GM18873 (cell line): Measurements from ENCODE around the gene PURA.

Source experiments
- ATAC-seq: cut with Tn5 transposase; IDR thresholded peaks from one replicate; pipeline ENCODE4 v1.9.1; 2021; ENCODE audit warnings: mild to moderate bottlenecking, moderate library complexity, moderate number of reproducible peaks; ENCODE audit not compliant: unreplicated experiment, low FRiP score

The PURA gene

DNA sequence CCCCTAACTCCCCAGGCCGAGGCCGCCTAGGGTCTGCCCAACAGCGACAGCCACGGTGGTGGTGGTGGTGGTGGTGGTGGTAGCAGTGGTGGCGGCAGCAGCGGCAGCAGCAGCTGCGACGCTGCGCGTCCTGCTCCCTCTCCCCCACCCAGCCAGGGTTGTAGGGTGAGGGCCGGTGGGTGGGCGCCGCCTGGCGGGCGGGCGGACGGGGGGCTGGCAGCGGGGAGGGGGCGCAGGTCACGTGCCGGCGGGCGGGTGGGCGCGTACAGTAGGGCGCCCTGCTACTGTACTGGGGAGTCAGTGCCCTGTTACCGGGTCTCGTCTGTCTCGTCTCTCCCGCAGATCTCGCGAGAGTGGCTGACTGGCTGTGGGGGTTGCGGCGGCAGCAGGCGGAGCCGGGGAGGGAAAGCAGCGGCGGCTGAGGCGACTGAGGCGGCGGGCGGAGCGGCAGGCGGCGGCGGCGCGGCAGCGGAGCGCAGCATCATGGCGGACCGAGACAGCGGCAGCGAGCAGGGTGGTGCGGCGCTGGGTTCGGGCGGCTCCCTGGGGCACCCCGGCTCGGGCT, at the start of gene PURA:
PURA (plus strand) TSS at position 411 of the 565 bp plus-strand sequence; CDS start at position 484, 73 bp downstream.
- ATAC-seq: peak; percentile 70

- ATAC-seq: no peak
These were observed 41.1 kb upstream of the PURA start for GRCh38 chr5:140072812-140073211.

DNA sequence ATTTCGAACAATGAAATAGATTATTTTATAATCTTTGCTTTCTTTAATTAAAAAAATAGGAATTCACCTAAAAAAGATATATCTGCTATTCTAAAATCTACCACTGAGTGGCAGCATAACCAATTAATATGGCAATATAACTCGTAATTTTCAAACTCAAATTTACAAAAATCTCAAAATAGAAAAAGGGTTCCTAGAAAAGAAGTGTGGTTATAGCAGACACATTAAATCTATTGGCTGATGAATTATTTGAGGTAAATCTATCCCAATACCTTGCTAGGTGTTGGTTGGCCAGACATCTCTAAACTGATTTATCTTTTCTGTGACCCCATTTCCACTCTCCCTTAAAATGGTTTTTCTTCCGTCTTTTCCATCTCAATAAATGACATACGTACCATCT, 40.6 kb upstream of the PURA start:
- no peak for ATAC-seq

DNA sequence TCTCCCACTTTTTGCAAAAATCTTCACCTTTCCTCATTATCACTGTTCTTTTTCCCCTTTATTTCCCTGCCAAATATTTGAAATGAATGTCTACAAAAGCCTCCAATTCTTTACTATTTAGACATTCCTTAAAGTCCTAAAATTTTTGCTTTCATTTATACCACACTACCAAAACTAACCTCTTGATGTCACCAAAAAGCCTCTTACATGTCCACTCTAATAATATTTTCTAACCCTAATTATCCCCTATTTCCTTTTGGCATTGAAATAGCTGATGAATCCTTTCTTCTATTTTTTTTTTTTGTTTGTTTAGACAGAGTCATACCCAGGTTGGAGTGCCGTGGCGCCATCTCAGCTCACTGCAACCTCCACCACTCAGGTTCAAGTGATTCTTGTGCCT, 38.5 kb upstream of the PURA start:
- ATAC-seq: no peak

- ATAC-seq: no peak
These were observed 37.8 kb upstream of the PURA start for GRCh38 chr5:140076142-140076541.

DNA sequence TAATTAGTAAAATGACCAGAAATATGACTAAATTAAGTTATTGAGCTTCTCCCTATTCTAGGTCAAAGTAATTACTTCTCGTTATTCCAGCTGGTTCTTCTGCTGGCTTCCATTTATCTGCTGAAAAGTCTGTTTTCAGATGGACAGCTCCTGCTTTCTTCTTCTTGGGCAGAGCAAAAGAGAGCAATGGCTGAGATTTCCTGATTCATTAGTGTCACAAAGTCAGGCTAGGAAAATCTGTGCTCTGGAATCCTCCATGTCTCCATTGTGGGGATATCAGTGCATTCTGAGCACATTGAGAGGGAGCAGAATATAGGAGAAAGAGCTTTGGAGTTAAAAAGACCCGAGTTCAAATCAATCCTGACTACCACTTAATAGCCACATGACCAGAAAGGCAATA, 37.1 kb upstream of the PURA start:
- no peak for ATAC-seq

DNA sequence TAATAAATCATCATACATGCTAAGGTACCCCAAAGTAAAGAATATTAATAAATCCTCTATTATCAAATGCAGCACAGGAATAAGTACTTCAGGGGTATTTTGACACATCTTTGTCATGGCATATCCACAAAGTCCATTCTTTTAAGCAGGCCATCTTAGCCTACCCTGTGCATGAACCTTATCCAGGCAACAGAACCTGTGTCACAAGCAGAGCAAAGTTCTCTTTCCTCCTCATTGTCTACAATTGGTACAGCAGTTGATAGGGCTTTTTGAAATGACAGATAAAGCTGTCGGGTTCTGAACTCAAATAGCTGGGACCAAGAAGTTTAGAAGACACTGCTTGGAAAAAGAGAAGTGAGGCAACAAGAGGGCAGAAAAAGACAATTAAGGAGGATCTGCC, 30.8 kb upstream of the PURA start:
- no peak for ATAC-seq

DNA sequence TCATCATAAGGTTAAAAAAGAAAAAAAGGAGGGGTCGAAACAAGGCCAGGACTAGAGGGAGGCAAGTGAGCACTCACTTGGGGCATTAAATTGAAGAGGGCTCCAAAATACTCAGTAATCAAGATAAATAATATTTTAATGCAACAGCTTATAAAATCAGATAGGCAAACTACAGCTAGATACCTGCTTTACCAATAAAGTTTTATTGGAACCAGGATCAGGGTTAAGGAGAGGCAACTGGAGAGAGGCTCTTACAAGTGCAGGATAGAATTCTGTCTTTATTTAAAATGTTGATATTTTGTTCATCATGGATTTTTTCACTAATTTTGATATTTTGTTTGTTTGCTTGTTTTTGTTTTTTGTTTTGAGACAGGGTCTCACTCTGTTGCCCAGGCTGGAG, 30.3 kb upstream of the PURA start:
- ATAC-seq: no peak

- no peak for ATAC-seq
These were observed 29.4 kb upstream of the PURA start for GRCh38 chr5:140084541-140084940.

GRCh38 chr5:140090251-140090650, 23.7 kb upstream of the PURA start:
- no peak for ATAC-seq

DNA sequence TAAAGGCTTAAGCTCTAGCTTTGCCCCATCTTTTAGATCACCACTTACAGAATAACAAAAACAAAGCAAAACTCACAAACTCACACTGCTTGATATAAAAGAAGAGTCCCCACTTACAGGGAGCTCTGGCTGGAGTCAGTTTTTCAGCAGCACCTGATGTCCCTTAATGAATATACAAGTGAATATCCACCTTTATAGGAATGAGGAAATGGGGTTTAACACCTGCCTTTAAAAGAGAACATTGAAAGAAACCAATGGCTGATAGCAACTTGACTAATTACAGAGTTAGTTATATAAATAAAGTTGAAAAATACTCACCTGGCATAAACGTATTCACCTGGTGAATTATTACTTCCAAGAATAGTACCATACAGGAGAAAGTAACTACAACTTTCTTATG, 20.7 kb upstream of the PURA start:
- ATAC-seq: no peak

GRCh38 chr5:140093866-140094265, 20.0 kb upstream of the PURA start:
- ATAC-seq: no peak

GRCh38 chr5:140094889-140095288, 19.0 kb upstream of the PURA start:
- no peak for ATAC-seq

DNA sequence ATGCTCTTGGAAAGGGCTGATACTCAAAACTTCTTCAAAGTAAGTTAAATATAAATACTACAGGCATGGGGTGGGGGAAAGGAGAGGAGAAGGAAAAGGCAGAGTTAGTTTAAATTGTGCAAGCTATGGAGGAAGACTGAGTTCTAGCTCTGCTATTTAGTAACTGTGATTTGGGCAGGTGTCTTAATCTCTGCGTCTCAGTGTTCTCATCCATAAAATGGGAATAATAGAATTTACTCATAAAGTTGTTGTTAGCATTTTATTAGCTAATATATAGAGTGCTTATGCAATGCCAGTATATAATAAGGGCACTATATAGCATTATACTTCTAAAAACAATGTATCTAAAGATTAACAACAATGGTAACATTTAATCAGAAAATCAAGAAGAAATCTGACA, 12.7 kb upstream of the PURA start:
- no peak for ATAC-seq

- ATAC-seq: no peak
These were observed 10.8 kb upstream of the PURA start for GRCh38 chr5:140103154-140103553.

DNA sequence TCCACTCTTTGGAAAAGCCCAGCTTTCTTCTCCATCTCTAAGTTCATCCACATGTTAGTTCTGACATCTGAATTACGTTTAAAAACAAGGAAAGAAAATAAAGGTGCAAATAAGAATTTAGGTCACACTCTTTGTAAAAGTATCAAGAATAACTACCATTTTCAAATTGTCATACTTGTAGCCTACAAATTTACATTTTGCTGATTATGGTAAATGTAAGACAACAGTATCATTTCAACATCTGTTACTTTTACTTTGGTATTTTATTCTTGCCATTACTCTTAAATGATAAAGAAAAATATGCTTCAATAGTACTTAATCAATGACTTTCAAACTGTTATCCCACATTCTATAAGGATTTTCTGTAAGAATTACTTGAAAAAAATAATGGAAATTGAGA, 9.8 kb upstream of the PURA start:
- no peak for ATAC-seq

GRCh38 chr5:140106101-140106500, 7.8 kb upstream of the PURA start:
- ATAC-seq: no peak

- no peak for ATAC-seq
These were observed 7.1 kb upstream of the PURA start for GRCh38 chr5:140106805-140107311.

DNA sequence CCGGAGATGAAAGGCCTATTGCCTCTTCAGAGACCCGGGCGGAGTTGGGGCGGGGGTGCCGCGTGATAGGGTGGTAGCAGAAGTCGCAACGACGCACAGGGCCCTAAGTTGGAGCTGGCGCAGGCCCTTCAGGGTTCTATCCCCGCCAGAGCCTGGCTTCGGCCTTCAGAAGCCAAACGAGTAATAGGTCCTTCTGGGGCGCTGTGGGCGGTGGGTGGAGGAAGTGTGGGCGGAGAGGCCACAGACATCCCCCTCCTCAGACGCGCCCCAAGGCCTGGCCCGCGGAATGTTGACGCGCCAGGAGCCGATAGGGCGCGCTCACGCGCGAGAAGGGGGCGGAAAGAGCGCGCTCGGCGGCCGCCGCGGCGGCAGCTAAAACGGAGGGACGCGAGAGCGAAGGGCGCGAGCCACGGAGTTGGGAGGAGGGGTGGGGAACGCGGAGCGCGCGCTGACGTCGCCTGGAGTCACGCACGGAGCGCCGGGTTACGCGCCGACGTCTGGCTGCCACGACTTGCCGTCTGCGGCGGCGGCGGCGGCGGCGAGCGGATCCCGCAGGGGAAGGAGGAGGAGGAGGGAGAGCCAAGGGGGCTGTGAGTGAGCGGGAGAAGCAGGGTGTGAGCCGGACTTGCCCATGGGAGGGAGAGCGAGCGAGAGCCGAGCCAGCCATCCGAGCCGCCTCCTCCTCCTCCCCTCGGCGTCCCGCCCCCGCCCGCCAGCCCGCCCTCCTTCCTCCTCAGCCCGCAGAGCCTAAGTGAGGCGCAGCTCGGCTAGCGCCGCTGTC, 6.4 kb upstream of the PURA start:
- peak; percentile 75 for ATAC-seq

DNA sequence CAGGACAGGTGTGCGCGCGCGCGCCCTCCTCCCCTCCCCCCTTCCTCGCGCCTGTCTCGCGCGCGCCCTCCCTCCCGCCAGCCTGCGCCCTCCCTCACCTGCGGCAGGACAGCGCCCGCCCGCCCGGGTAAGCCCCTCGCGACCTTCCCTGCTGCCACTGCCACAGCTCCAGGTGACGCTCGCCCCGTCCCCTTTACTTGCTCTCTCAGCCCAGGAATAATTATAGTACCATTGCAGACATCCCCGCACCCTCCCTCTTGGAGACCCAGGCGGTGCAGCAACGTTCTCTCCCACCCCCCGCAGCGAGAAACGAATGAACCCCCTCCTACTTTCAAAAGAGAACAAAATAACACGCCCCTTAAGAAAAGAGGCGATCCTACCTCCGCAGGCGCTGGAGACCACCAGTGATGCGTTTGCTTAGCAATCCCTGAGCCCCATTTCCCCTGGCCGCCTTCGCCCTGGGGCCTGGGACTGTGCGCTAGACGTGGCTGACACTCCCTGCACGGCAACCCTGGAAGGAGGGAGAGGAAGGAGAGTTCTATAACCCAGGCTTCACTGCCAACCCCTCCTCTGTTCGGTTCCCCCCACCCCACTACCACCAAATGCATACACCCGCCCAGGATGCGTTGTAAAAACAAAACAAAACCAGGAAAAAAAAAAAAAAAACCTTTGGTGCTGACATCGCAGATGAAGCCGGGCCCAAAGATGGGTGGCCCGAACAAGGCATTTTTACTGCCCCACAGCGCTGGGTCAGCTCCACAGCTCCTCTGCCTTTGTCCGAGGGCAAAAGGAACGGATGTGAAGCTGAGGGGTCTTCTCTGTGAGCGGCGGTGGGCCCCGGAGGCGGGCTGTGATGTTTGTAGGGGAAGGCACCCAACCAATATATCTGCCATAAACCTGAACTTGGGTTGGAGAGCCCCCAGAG, 5.6 kb upstream of the PURA start:
- ATAC-seq: no peak
